HG02973 (cell line): ENCODE measurements around the gene MTERF4.

ENCODE experiments used
- ATAC-seq: cut with Tn5 transposase; IDR thresholded peaks from one replicate; pipeline ENCODE4 v1.9.1; 2021; ENCODE audit warnings: moderate library complexity; ENCODE audit not compliant: unreplicated experiment

Gene MTERF4

GRCh38 chr2:241070811-241071676 is 31.0 kb downstream of the MTERF4 start:
- no peak for ATAC-seq

DNA sequence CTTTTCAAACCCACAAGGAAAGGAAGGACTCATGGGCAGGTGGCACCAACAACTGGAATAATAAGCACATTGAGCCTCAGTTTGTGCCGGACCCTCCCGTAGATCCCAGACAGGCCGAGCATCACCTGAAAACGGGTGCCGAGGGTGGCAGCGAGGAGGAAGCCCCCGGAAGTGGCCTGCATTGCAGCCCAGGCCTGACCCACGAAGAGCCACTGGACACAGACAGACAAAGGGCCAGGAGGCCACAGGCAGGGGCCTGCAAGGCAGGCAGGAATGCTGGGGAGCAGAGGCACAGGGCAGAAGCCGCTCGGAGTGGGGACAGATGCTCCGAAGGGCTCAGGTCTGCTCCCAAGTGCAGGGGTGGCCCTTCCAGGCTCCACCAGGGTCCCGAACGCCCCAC is 31.7 kb downstream of the MTERF4 start:
- ATAC-seq: no peak

DNA sequence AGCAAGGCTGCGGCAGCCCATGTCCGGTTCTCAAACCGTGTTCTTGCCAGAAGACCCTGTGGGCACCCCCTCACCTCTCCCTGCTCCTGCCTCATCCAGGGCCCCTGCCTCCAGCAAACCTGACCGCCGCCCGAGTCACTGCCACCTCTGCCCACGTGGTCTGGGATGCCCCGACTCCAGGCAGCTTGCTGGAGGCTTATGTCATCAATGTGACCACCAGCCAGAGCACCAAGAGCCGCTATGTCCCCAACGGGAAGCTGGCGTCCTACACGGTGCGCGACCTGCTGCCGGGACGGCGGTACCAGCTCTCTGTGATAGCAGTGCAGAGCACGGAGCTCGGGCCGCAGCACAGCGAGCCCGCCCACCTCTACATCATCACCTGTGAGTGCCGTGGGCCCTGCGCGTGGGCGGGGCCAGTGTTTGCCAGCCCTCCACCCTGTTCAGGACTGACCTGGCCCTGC is 32.2 kb downstream of the MTERF4 start:
- no peak for ATAC-seq

- no peak for ATAC-seq
Observed at GRCh38 chr2:241068942-241069810, 32.9 kb downstream of the MTERF4 start.

GRCh38 chr2:241068136-241068941 is 33.7 kb downstream of the MTERF4 start:
- no peak for ATAC-seq

DNA sequence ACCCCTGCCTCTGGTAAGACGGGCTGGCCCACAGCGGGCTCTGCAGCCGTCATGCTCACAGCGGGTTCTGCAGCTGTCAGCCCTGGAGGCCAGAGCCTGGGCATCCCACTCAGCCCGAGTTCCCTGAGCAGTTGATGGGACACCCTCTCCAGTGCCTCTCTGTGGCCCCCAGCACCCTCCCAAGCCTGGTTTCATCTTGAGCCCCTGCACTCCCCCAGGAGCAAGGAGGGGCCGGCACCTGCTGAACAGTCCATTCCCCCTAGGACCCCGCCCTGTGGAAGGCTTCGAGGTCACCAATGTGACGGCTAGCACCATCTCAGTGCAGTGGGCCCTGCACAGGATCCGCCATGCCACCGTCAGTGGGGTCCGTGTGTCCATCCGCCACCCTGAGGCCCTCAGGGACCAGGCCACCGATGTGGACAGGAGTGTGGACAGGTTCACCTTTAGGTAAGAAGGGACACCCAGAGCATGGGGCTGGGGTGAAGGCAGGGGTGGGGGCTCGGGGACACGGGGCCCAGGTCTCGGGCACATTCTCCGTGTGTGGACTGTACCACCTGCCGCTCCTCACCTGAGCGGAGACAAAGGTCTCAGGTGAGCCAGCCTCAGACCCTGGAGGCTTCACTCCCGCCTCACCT is 34.5 kb downstream of the MTERF4 start:
- no peak for ATAC-seq

GRCh38 chr2:241066893-241067341 is 35.2 kb downstream of the MTERF4 start:
- ATAC-seq: no peak

DNA sequence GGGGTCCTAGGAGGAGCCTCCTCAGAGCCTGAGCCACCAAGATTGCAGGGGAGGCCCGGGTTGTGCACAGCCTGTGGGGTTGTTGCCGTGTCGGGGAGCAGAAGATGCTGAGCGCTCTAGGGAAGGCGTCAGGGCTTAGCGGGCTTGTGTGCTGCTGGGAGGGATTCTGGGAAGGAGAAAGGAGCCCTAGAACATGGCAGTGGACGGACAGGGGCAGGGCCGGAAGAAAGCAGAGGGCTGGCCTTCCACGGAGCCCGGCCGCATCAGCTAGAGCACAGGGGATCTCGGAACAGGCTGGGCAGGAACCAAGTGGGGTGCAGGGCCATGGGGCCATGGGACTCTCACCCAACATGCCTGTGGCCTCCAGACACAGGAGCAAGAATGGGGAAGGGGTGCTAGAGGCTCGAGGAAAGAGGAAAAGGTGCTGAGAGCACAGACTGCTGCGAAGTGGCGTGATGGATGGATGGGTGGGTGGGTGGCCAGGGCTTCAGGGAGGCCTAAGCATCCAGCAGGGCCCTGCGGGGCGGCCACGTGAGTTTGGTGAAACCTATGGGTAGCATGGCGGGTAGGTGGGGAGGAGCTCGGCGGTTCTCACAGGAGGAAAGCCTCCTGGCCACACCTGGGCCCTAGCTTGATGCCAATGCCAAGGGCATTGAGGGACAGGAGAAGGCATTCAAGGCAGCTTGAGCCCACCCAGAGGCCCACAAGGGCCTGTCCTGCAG is 35.8 kb downstream of the MTERF4 start:
- ATAC-seq: no peak

DNA sequence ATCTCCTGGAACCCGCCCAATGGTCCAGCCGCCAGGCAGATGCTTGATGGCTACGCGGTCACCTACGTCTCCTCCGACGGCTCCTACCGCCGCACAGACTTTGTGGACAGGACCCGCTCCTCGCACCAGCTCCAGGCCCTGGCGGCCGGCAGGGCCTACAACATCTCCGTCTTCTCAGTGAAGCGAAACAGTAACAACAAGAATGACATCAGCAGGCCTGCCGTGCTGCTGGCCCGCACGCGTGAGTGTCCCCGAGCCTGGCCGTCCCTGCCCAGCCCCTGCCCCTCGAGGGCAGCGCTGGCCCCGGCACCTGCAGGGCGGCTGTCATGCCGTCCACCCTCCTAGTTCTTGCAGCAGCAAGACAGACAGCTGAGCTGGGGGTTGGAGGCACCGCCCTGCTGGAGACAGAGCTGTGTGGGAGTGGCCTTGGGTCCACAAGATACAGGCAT is 36.7 kb downstream of the MTERF4 start:
- no peak for ATAC-seq

- no peak for ATAC-seq
Observed at GRCh38 chr2:241064802-241065354, 37.2 kb downstream of the MTERF4 start.

DNA sequence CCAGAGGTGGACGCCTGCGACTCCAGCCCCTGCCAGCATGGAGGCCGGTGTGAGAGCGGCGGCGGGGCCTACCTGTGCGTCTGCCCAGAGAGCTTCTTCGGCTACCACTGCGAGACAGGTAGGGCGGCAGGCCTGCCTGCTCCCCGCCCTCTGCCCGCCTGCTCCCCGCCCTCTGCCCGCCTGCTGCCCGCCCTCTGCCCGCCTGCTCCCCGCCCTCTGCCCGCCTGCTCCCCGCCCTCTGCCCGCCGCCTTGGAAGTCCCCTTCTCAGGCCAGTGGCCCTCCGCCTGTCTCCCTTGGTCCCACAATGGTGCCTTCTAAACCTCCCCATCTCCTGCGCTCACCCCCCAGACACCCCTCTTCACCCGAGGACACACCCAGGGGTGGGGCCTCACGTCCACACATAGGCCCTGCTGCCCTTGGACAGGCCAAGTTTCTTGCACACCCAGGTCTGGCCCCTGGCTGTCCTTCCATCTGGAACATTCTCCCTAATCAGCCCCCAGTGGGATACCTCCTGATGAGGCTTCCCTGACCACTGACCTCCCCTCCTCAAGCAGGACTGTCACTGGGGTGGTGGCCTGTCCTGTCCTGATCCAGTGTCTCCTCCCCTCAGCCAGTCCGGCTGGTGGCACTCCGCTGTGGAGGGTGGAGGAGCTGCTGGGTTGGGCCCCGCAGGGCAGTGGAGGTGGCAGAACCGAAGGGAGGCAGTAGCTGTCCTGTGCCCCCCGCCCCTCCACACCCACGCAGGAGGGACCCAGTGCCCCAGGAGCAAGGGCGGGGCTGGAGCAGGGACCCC is 37.9 kb downstream of the MTERF4 start:
- ATAC-seq: no peak

GRCh38 chr2:241063587-241063986 is 38.5 kb downstream of the MTERF4 start:
- ATAC-seq: no peak

GRCh38 chr2:241063093-241063551 is 39.0 kb downstream of the MTERF4 start:
- ATAC-seq: no peak

DNA sequence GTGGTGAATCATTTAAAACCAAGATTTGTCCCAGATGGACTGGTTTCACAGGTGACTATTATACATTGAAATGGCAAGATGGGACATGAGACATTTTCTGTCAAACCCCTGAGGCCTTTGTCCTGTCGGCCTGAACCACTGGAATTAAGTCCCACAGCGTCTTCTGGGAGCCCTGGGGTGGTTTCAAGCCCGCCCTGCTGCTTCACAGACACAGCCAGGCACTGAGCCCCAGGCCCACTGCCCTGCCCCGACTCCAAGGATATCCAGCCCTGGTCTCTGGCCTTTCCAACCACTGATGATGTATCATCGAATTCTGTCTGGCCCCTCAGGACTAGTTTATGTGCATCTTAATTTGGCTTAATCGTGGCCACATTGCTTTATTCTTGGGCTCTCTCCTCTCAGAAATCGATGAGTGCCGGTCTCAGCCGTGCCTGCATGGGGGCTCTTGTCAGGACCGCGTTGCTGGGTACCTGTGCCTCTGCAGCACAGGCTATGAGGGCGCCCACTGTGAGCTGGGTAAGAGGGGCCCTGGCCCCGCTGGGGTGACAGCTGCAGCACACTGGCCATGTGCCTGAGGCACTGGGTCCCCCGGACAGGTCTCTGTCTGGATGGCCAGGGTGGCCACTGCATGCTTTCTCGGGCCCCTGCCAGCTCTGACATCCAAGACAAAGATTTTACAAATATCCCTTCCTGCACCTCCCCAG is 39.5 kb downstream of the MTERF4 start:
- ATAC-seq: no peak

DNA sequence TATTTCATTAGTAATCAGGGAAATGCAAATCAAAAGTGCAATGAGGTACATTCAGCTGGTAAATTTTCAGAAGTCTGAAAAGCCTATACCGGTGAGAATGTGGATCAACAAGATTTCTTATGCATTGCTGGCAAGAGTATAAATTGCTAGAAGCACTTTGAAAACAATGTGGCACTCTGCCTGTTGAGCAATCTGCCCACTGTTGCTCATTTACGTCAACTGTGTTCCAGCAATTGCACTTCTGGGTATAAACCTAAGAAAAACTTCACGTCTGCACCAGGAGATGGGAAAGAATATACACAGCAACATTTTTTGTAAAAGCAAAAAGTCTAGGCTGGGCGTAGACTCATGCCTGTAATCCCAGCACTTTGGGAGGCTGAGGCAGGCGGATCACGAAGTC is 40.8 kb downstream of the MTERF4 start:
- ATAC-seq: no peak

GRCh38 chr2:241053576-241054251 is 48.4 kb downstream of the MTERF4 start:
- no peak for ATAC-seq

DNA sequence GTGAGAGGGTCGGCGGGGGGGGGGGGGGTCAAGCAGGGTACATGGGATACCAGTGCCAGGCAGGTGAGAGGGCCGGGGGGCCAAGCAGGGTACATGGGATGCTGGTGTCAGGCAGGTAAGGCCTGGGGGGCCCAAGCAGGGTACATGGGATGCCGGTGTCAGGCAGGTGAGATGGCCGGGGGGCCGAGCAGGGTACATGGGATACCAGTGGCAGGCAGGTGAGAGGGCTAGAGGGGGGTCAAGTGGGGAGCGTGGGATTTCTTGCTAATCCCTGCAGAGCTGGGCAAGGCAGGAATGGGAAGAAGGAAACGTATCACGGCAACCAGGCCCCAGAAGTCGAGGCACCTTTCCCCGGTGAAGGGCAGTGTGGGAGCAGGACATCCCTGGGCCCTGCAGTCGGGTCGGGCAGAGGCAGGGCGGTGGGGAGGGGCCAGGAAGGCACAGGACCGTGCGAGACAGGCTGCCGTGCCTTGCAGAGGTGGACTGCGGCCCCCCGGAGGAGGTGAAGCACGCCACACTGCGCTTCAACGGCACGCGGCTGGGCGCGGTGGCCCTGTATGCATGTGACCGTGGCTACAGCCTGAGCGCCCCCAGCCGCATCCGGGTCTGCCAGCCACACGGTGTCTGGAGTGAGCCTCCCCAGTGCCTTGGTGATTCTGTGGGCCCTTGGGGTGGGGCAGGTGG is 49.3 kb downstream of the MTERF4 start:
- ATAC-seq: no peak
